ENCODE results near the gene METTL6. TPM values are rescaled to one million over a fixed set of nuclear protein-coding genes. Genes with fewer than 3 reads are reported as not detected.
"Not testable (repeated sequence)": the region's sequence is repeated elsewhere in the genome, so short reads cannot be mapped to it uniquely, and the experiment has no call there.

METTL6 gene
- total RNA-seq, 1 experiment from 2014 or later: 11.2 TPM

DNA sequence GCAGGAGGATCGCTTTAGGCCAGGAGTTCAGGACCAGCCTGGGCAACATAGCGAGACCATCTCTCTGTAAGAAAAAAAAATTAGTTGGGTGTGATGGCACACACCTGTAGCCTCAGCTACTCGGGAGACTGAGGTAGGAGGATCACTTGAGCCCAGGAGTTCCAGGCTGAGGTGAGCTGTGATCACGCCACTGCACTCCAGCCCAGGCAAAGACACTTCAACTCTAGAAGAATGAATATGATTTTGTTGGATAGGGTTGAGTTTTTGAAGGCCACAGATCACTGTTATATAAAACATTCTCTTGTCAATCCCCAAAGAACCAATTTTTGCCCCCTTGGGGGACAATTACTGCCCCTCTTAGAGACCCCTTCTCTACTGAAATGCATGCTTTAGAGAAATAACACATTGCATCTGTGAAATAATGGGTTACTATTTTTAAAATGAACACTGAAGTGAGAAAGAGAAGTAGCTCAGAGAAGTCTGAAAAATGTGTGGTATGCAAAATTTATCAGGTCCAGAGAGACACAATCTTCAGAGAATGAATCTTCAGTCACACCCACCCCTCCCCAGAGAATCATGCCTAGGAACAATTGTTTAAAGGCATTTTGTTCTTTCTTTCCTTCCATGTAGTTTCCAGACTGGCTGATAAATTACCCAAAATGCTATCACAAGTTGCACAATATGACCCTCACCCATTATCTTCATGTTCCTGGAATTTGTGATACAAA lies 42.7 kb downstream of the METTL6 start:
- in situ Hi-C loops (cut with HindIII; ENCODE audit: low pct_unique_long_range_greater_than_20kb, low sequenced_read_pairs): no loop called here
- DNase-seq (ENCODE audit: low read depth): no peak

DNA sequence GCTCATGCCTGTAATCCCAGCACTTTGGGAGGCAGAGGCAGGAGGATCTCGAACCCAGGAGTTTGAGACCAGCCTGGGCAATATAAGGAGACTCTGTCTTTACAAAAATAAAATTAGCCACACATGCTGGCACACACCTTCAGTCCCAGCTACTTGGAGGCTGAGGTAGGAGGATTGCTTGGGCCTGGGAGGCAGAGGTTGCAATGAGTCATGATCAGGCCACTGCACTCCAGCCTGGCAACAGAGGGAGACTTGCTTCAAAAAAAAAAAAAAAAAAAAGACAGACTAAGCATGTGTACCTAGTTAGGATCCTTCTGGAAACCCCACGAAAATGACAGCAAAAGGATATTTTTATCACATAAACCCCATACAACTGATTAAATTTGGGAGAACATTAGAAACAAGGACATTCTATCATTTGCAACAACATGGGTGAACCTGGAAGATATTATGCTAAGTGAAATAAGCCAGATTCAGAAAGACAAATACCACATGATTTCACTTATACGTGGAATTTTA lies 44.9 kb downstream of the METTL6 start:
- DNase-seq (ENCODE audit: low read depth): no peak
- in situ Hi-C loops (cut with HindIII; ENCODE audit: low pct_unique_long_range_greater_than_20kb, low sequenced_read_pairs): no loop called here

DNA sequence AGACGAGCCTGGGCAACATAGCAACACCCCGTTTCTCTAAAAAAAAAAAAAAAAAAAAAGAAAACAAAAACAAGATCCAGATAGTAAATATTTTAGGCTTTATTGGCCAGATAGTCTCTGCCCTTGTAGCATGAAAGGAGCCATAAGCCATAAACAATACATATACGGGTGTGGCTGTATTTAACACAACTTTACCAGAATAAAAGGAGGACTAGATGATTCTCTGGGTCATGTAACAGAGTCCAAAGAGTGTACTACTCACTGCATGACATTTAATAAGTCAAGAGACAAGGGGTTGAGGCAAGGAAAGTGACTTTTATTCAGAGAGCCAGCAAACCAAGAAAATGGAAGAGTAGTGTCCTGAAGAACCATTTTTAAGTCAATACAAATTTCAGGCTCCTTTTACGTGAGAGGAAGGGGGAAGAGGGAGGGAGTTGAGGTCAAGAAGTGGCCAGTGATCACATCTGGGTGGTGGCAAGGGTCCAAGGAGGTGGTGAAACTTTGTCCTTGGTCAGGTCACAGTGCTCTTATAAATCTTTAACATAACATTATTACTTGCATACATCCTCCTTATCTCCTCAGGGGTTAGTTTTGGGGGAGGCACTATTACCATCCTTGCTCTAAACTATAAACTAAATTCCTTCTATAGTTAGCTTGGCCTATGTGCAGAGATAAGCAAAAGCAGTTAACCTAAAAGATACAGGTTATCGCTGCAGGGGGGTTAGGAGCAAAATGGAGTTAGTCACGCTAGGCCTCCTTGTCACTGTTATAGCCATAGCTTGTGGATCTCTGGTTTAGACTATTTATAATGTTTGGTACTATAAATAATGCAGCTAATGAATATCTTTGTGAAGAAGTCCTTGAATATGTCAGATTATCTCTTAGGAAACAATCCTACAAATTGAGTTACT lies 46.1 kb downstream of the METTL6 start:
- in situ Hi-C loops (cut with HindIII; ENCODE audit: low pct_unique_long_range_greater_than_20kb, low sequenced_read_pairs): no loop called here
- DNase-seq (ENCODE audit: low read depth): no peak

DNA sequence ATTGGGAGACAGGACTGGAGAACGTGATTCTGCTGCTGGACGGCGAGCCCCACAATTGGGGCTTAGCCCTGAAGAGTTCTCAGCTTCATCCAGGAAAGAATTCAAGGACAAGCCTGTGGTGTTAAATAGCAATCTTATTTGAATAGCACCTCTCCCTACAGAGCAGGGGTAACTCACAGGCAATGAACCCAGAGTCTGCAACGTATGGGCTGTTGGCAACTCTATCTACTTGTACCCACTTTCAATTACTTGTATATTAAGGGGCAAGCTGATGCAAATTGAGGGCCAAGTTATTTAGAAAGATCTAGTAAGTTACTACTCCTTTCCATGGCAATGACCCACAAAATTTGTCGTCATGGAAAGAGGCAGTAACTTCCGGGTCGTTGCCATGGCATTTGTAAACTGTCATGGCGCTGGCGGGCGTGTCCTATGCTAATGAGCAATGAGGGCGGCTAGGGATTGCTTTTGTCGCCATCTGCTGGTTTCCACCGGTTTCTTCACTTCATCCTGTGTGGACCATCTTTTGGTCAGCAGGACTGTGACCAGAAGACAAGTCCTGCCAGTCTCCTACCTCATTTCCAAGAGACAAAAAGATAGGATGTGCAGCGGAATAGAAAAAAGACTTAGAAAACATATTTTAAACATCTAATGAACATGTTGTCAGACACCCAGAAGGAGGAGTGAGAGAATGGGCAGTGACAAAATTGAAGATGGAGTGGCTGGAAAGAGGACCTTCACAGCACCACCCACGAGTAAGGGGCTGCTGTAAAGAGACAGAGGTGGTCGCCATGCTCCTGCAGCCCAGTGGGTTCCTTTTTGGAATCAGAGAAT lies 49.2 kb downstream of the METTL6 start:
- in situ Hi-C loops (cut with HindIII; ENCODE audit: low pct_unique_long_range_greater_than_20kb, low sequenced_read_pairs): no loop called here
- DNase-seq (ENCODE audit: low read depth): peak; percentile 85

DNA sequence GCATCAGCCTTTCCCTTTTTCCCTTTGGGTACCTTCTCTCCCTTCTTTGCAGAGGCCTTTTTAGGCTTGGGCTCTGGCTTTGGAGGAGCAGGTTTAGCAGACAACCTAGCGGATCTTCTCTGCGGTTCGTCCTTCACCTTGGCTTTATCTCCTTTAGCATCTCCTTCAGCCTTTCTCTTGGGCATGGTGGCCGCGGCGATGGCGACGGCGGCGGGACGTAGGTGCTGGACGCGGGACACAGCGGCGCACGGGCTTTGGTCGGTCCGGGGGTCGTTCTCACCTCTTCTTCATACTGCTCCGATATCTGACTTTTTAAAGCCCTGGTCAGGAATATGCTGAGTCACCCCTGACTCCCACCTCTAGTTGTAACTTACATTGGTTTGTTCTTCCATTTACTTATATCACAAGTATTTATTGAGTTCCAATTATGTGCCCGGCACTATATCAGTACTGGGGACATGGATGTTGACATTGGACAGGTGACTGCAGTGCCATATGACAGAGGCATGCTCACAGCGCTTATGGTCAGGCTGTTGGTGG lies 51.8 kb downstream of the METTL6 start:
- in situ Hi-C loops (cut with HindIII; ENCODE audit: low pct_unique_long_range_greater_than_20kb, low sequenced_read_pairs): no loop called here

DNA sequence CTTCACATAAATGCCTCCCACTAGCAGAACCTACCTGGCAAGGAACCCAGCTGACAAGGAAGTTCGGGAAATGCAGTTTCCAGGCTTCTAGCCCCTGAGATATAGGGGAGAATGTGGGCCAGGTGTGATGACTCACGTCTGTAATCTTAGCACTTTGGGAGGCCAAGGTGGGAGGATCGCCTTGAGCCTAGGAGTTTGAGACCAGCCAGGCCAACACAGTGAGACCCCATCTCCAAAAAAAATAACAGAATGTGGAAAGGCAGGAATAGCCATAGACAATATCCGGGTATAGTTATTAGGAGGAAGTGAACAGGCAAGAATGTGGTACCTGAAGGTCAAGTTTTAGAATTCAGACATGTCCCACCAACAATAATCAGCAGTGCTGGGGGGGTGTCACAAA lies 54.4 kb downstream of the METTL6 start:
- no peak for DNase-seq (ENCODE audit: low read depth)
- in situ Hi-C loops (cut with HindIII; ENCODE audit: low pct_unique_long_range_greater_than_20kb, low sequenced_read_pairs): no loop called here

More for the DNA sequence above, 51.8 kb downstream of the METTL6 start:
- DNase-seq (ENCODE audit: low read depth): no peak

DNA sequence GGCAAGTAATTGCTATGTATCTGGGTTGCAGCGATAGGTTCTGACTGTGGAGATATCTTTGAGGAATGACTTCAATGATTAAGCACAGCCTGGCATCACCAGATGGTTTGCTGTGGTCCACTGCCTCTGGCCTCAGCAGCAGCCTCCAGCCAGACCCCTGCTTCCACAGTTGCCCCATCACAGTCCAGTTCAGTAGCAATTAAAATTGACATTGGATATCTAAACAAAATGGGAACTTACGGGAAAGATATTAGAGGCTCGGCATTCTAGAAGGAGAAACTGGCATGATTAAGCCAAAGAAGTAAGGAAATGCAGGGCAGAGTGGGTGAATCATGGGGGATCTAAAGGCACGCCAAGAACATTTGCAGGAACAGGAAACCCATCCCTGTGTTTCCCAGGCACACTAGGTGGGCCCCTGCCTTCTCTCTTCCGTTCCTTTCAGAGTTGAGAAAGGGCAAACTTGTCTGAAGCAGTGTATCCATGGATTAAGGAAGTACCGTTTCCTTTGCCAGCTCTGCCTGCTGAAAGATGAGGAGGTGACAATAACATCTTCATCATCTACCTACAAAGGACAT lies 58.7 kb downstream of the METTL6 start:
- DNase-seq (ENCODE audit: low read depth): no peak
- in situ Hi-C loops (cut with HindIII; ENCODE audit: low pct_unique_long_range_greater_than_20kb, low sequenced_read_pairs): no loop called here

DNA sequence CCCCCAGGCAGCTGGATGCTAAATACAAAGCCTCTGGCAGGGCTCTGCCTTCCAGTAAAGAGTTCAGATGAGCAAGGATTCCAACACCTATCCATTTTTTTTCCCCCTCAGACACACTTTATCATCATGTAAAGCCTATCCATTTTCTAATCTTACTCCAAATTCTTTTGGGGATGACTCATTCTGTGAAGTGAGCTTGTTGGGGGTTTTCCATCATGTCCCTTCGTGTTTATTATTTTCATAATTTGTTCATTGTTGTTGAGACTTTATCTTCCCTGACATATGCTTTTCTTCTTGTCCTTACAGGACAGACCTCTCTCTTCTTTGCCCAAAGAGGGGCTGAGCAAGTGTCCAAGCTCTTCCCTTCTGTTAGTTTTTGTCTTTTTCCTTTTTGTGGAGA lies 60.3 kb downstream of the METTL6 start:
- DNase-seq (ENCODE audit: low read depth): no peak
- in situ Hi-C loops (cut with HindIII; ENCODE audit: low pct_unique_long_range_greater_than_20kb, low sequenced_read_pairs): no loop called here

DNA sequence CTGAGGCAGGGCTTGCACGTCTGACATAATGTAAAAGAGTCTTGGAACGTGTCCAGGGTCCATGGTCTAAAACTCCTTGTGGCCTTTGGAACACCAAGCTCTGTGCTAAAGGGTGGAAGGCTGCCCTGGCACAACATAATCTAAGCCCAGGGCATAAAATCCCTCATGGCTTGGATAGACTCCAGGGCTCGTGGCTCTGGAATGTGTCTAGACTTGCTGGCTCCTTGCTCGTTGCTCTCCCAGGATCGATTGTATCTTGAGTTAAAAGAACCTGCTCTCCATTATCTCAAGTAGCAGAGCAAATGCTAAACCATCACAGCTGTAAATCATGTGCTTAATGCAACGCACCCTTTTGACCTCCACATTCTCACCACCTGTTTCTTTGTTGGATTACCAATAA lies 63.3 kb downstream of the METTL6 start:
- in situ Hi-C loops (cut with HindIII; ENCODE audit: low pct_unique_long_range_greater_than_20kb, low sequenced_read_pairs); DNase-seq (ENCODE audit: low read depth): not testable (repeated sequence)

DNA sequence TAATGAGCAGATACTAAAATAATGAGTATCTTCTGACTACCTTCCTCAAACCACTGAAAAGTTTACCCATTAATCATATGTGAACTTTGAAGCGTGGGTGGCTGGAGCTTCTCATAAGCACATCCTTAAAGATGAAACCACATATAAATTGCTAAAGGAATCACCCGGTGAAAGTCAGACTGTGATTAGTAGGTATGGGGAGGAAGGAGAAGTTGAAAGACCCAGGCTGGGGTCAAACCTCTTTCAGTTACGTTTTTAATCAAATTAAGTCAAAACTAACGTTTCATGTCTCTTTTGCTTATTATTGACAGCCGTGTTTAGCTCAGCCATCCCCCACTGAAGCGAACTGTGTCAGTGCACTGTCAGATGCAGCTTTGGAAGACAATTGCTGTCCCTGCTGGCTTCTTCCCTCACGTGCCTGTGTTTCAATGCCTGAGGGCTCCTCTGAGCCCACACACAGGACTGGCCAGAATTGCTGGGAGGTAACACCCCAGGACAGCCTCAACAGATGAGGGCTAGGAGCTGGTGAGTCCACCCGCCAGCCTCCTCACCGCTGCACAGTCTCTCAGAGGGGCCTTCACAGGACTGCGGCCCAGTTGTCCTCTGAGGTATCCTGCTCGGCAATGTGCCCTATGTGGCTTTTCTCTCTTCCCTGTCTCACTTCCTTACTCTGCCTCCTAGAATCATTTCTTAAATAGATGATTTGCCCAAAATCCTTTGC lies 65.7 kb downstream of the METTL6 start:
- in situ Hi-C loops (cut with HindIII; ENCODE audit: low pct_unique_long_range_greater_than_20kb, low sequenced_read_pairs): no loop called here

DNA sequence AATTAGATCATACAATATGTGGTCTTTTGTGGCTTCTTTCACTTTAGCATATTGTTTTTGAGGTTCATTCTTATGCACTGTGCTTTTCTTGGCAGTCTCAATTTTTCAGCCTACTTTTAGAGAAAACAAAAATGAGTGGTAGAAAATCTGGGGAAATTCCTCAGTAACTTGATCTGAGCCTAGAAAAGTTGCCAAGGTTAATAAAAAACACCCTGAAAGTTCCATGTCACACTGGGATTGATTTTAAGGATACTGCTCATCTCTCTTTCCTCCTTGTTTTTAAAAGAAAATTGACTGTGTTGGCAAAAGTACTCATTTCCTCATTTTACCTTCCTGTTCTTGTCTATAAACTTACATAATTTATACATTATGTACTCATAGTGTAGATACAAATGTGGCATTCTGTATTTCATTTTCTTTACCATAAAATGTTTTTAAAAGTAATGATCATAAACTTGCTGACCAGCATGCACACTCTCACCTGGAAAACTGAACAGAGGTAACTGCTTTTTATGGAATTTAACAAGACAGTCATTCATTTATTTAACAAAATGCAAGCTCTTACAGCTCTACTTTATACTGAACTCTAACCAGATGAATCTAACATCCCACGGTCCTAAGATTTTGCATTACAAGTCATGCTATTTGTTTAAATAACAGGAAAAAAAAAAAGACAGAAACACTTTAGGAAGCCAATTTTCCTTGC lies 66.4 kb downstream of the METTL6 start:
- in situ Hi-C loops (cut with HindIII; ENCODE audit: low pct_unique_long_range_greater_than_20kb, low sequenced_read_pairs): no loop called here
- DNase-seq (ENCODE audit: low read depth): no peak

More for the DNA sequence above, 65.7 kb downstream of the METTL6 start:
- DNase-seq (ENCODE audit: low read depth): no peak

Other genes with a start within 250 kb of the METTL6 start
- gene CAPN7, start 221.3 kb downstream of the METTL6 start, total RNA-seq (2014; rRNA removed; shearing (Covaris generic); ENCODE audit: low replicate concordance): 10.5 and 12.0 TPM in 2 replicates
- 0.84 and 4.3 TPM in 2 replicates for gene SH3BP5, start 95.0 kb downstream of the METTL6 start, total RNA-seq (2014; rRNA removed; shearing (Covaris generic); ENCODE audit: low replicate concordance)
- gene EAF1, start 54 bp upstream of the METTL6 start, total RNA-seq (2014; rRNA removed; shearing (Covaris generic); ENCODE audit: low replicate concordance): 7.4 and 8.1 TPM in 2 replicates
- gene COLQ, start 94.2 kb upstream of the METTL6 start, total RNA-seq (2014; rRNA removed; shearing (Covaris generic); ENCODE audit: low replicate concordance): not detected in 2 replicates
- gene HACL1, start 174.0 kb upstream of the METTL6 start, total RNA-seq (2014; rRNA removed; shearing (Covaris generic); ENCODE audit: low replicate concordance): 7.9 and 10.9 TPM in 2 replicates
- gene BTD, start 174.2 kb upstream of the METTL6 start, total RNA-seq (2014; rRNA removed; shearing (Covaris generic); ENCODE audit: low replicate concordance): 2.5 and 6.4 TPM in 2 replicates